GDM1 (cell line): Measurements from ENCODE around the gene JDP2.

Experiments
- DNase-seq: peaks from one replicate; lab custom pipeline; 2025; lab: John Stamatoyannopoulos, UW

Gene JDP2

DNA sequence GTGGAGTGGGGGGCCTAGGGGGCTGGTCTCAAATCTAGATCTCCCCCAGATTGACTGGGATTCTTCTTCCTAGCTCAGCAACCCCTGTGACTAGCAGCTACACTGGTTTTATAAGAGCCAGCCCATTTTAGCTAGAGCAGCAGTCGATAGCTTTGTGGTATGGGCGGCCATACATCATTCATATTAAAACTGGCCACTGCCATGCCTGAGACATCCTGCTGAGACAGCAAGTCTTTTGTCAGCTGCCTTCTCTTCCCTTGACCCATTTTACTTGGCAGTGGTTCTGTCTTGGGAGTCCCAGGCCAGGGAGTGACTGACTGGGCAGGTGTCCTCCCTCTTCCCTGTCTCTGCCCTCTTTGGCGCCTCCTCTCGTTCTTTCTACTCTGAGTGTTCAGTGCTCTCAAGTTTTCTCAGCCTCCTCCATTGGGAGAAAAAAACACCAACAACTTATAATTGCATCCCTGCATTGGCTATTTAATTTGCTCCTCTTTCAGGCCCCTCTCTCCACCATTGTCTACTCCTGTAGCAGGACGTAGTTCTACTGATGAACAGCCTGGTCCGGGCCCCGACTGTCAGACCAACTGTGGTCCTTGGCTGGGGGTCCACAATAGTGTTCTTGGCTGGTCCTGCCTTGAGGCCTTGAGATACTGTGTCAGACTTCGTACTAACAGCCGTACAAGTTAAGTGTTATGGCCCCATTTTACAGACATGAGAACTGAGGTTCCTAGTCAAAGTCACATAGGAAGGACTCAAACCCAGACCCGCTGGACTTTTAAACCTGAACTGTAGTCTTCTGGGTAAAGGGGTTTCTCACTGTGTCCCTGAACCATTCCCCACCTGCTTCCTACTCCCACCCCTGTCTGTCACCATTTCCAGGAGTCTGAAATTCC is 18.3 kb upstream of the JDP2 start:
- no peak for DNase-seq

DNA sequence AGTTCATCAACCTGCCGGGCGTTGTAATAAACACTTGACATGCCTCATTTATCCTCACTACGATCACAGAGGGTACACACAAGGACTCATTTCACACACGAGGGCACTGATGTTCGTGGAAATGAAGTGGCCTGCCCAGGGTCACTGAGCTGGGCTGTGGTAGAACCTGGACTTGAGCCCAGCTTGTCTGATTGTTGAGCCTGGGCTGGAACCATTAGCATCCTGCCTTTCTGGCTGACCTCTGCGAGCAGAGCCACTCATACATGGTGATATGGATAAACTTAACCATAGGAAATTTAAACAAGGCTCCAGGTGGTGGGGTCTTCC is 16.6 kb upstream of the JDP2 start:
- DNase-seq = no peak

DNA sequence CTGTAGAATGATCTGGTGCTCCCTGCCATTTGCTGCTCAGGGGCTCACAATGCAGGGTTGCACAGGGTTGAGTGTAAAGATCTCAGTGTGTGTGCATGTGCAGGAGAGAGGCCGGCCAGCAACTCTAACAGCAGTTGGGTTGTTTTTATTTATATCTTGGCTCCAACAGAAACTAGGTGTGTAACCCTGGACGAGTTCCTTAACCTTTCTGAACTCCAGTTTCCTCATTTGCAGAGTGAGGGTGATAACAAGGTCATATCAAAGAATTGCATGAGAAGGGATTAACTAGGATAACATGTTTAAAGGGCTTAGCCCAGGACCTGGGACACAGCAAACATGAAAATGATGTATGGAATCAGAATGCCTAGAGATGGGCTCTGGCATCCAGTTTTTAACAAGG is 14.8 kb upstream of the JDP2 start:
- DNase-seq = no peak

DNA sequence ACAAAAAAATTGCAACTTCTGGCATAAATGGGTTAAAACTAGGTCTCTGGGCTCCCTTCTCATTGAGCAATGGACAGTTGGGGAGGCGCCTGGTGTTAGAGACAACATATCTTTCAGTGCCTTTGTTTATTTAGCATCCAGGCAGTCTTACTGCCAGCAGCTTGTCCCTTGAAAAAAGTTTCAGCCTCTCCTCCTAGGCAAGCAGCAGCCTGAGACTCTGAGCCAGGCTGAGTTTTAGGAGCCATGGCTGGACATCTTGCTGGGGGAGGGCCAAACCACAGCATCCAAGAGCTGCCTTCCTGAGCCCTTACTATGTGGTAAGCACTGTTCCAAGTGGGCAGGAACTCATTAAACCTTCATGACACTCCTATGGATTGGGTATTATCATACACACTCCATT is 10.1 kb upstream of the JDP2 start:
- peak; percentile 50 for DNase-seq

DNA sequence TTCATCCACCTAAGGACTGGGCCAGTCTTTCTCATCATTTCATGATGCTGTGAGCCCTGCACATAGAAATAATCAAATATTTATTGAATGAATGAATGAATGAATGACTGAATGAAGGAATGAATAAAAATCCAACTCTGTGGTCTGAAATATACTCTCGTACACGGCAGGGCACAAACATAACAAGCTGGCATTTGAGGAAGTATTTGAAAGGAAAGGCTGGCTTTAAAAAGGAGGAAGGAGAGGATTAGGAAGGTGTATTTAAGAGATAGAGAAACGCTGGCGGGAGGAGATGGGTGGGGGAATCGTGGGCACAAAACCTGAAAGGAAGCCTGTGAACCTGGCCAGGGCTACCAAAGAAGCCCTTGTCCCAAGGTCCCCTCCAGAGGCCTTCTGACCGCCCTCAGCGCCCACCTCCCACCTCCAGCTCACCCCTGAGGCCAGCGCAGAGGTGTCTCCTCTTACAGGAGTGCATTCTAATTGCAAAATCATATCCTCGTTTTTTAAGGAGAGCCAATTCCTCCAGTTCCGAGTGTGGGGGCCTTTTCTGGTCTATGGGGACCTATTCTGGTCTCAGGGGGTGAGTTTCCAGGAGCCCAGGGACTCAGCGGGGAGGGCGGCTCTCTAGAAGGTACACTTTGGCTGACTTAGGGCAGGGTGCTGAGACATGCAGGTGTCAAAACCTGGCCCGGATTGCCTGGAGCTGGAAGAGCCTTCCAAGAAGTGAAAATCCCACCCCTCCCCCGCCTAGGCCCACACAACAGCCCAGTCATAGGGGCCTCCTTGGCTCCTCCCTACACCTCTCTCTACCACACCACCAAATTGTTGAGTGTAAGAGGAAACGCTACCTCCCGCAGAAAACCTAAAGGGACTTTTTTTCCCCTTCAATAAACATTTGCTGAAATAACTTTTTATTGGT is 8.7 kb upstream of the JDP2 start:
- peak; percentile 84 for DNase-seq

DNA sequence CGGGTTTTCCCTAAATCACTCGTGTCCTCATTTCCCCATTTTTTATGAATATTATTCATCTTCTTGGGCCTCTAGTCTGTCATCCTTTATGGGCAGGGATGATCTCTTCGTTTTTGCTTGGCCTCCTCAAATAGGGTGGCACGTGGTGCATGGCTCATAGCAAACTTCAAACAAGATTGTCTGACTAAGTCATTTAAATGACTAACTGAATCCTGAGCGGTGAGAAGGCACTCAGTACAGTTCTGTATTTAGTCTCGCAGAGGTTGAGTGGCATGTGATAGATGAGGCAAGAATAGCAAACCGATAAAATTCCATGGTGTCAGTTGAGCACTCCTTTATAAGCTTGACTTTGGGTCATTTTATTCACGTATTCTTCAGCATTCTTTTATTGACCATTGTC is 5.7 kb upstream of the JDP2 start:
- DNase-seq = no peak

DNA sequence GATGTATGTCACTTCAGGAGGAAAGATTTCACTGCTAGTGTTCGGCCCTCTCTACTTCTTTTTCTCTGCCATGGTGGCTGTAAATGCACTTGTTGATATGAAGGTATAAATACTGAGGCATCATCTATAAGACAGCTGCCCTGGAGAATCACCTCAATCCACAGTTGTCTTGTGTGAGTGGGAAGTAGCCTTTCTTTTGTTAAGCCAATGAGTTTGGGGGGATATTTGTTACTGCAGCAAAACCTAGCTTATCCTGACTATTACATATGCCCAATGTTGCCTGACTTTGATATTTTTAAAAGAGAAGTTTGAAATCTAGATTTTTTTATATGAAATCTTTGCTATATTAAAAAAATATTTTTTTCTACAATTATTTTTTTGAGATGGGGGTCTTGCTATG is 3.3 kb upstream of the JDP2 start:
- no peak for DNase-seq

DNA sequence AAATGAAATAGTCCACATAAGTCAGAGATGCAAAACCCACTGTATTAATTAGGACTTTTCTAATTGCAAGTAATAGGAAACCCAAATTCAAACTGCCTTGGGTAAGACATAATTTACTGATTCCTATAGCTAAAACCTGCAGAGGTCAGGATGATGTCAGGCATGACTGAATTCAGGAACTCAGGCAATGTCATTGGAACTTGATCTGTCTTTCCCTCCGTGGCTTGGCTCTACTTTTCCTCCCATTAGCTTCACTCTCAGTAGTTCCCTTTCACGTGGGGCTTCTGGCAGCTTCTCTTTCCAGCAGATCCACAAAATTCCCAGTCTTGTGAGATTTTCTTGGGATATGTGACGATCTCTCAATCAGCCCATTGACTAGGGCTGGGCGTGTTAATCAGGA is 2.4 kb upstream of the JDP2 start:
- DNase-seq = no peak

DNA sequence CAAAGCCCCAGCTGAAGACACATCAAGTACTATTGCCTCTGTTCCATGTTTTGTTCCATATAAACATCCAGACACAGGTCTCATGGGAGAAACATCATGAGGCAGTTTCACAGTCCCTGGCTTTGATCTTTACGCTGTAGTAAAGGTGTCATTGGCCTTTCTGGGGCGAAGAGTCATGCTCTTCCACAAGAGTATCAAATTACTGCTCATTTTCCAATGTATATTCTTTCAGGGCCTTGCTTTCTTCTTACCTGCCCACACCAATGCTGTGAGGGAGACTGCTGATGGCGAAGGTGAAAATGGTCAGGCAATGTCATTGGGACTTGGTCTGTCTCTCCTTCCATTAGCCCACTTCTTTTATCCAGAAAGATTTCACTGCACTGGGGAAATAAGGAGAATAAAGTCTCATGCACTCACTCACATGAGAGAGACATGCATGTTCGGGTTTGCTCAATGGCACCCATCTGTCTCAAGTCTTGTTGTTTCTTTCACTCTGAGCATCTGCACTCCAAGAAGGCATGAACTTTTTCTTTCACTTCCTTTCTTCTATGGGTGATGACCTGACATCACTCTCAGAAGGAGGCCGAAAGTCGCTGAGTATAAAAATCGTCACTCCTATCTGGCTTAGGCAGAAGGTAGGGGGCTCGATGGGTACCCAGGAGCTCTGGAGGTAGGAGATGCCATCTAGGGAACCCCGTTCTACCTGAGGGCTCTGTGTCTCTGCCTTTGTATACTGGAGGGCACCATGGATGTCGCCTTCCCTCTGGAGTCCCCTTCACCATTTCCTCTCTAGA is 1.3 kb upstream of the JDP2 start:
- DNase-seq = no peak

DNA sequence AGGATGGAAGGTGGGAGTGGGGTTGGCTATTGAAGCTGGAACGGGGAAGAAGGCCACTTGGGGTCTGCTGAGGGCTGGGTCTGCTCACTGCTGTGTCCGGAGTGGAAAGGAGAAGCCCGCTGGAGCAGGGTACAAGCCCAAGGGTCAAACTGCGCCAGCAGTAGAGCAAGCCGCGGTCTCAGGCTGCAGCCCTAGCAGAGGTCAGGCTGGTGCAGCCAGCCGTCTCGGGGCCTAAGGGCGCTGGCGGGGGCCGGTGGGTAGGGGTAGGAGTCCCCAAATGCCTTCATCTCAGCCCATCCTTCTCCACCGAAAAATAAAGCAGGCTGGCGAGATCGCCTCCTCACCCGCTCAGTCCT is 718 bp upstream of the JDP2 start:
- no peak for DNase-seq

DNA sequence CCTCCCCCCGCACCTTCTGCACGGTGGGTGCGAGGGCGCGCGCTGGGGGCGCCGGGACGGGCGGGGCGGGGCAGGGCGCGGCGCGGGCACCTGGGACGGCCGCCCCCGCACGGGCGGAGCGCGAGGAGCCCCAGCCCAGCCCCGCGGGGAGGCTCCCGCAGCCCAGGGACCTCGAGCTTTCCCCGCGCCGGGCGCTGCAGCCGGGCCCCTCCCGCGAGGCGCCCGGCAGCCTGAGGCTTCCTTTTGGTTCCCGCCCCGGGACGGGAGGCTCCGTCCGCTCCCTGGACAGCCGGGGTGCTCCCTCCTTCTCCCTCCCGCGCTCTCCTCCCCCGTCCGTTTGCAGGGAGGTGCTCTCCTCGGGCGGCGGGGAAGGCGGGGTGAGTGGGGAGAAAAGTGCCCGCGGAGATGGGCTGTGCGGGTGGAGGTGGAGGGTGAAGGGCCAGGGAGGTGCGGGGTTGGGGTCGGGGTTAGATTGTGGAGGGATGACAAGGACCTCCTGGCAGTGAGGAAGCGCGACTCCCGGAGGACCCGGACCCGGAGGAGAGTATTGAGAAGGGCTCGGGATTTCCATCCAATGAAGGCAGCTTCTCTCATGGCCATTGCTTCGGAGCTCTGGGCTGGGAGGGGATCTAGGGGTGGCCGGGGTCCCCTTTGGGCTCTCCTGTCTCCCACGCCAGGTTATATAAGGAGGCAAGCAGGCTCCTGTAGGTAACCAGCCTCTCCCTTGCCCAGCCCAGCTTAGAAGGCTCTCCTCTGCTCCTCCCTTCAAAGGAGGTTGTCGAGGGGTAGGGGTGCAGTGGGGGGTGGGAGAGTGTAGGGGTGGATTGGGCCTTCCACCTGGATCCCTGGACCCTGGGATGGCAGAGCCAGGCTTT is 645 bp downstream of the JDP2 start:
- no peak for DNase-seq

DNA sequence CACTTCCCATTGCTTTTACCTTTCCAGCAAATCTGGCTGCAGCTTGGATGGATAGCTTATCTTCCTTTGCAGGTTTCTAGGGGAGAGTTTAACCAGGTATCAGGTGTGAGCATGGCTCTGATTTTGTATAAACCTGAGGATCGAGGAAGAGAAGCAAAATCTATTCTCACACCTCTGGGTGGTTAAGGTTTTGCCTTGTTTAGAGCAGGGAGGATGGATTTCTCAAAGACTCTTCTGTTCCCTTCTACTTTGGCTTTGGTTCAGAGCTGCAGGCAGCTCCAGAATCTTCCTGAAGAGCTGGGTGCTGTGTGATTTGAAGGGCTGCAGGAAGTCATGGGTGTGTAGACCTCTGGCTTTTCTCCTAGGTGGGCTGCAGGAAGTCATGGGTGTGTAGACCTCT is 1.7 kb downstream of the JDP2 start:
- no peak for DNase-seq

DNA sequence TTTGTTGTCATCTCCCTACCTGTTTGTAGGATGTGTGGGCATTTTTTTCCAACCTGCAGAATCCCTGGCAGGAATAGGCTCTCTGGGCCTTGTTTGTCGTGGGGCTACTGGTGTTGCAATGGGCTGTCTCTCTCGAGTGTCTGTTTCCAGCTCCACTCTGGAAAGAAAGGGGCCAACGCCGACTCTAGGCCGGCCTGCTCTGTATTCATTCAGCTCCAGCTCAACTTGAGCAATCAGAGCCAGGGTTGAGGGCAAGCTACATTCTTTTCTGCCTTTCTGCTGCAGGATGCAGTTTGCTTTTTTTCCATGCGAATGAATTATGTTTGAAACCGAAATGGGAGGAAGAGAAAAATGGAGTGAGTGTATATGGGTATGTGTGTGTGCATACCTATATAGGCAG is 2.3 kb downstream of the JDP2 start:
- DNase-seq = no peak

DNA sequence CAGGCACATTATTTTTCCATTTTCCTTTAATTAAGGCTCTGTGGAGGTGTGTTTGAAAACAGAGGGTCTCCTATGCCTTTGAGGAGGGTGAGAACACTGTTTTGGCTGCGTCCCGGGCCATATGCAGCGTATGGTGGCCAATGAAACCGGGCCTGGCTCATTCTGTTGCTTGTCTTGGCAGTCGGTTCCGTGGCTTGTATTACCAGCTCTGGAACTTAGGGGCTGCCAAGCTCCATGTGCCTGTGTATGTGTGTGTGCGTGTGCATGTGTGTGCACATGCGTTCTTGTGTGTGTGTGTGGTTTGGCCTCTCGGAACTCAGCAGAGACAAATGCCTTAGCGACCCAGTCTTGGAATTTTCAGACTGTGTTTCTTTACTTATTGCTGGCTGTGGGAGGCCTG is 2.7 kb downstream of the JDP2 start:
- DNase-seq = no peak

DNA sequence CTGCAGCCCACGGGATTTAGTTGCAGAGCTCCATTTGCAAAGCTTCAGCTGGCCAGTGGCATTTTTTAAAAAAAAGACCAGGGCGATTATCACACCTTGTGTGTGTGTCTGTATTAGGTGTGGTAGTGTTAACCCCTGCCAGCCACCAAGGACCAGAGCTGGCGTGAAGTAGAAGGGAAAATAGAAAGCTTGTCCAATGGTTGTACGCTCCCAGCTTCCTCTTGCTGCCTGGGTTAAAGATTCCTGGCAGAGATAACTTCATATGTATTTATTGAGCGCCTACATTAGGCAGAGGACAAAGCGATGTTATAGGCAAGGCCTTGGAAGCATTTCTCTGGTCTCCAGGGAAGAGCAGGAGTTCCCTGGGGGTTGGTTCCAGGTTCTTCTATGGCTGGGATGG is 3.2 kb downstream of the JDP2 start:
- DNase-seq = no peak

DNA sequence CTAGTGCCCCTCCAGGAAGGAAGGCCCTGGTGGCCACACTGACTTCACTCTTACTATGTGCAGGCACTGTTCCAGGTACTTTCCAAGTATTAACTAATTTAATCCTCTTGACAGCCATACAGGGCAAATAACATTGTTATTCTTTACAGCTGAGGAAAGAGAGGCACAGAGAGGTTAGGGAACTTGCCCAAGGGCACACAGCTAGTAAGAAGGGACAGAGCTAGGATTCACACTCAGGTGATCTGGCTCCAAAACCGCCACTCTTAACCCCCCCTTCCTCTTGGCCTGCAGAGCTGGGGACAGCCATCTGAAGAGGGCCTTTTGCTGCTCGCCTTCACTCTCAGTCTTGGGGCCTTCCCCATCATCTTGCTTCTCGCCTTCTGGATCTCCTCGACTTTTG is 4.0 kb downstream of the JDP2 start:
- DNase-seq = no peak

DNA sequence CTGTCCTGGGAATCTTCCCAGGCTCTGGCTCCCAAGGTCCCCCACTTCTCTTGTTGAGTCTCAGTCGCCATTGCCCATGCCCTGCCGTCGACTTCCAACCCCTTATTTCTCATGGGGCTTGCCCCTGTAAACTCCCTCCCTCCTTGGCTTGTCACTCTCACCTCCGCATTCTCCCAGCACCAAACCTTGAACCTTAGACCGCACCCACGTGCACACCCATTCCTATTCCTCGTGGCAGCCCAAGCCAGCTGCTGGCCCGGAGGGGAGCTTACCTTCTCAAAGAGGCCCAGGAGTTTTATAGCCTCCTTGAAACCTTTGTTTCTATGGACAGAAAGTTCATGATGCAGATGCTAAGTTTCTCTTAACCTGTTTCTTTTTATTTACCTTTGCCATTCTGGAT is 4.6 kb downstream of the JDP2 start:
- no peak for DNase-seq

DNA sequence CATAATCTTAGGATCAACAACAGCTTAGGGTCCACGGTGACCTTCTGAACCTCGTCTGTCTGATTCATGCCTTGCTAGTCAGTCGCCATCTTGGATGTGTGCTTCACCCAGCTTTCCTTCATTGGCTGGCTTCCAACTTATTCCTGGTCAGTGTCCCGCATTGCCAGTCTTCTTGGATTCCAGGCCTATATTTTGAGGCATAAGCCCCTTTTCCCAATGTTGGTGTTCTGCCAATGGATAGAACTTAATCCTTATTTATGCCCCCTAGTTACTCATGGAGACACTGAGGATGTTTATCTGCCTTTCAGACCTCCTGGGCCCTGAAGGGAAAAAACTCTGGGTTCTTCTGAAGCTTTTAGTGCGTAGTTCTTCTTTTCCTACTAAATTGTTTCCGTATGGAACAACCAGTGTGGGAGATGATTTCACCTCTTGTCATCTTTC is 5.8 kb downstream of the JDP2 start:
- DNase-seq = no peak

DNA sequence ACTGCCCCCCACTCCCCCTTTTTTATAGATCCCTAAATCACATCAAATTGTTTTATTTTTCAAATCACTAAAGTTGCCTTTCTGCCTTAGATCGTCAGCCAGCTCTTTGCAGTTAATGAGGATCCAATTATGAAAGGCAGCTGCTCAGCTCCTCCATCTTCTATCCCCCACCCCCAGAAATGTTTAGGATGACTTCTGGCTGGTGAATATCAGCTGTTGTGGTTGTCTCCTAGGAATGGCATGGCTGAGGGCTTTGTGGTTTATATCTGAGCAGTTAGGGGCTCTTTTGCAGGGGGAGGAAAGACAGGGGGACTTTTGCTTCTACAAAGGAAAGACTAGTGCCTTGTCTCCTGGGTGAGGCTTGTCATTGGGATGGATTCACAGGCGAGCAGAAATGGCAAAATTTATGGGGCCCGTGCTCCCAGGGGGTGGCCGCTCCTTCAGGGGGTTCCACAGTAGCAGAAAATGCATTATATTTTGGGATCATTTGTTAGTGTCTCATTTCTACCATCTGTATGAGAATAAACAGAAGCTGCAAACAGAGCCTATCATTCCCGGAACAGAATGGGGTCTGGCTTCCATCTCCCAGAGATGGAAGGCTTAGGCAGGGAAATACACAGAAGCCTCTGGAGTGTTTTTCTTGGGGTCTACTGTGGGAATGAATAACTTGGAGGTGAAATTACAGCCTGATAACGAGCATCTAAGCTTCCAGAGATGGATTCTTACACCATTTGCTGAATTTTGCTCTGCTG is 6.5 kb downstream of the JDP2 start:
- no peak for DNase-seq

DNA sequence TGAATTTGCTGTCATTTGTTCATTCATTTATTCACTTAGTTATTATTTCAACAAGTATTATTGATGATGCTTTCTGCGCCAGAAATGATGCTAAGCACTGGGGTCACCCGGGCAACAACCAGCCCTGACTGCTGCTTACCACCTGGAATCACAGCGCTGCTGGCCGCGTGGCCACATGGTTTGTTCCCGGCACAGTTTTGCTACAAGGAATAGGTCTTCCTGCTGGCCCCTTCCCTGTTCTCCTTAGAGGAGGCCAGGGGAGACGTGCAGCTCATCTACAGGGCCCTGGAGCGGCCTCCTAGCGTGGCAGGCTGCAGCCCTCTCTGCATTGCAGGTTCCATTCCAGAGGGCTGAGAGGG is 7.0 kb downstream of the JDP2 start:
- DNase-seq = no peak

DNA sequence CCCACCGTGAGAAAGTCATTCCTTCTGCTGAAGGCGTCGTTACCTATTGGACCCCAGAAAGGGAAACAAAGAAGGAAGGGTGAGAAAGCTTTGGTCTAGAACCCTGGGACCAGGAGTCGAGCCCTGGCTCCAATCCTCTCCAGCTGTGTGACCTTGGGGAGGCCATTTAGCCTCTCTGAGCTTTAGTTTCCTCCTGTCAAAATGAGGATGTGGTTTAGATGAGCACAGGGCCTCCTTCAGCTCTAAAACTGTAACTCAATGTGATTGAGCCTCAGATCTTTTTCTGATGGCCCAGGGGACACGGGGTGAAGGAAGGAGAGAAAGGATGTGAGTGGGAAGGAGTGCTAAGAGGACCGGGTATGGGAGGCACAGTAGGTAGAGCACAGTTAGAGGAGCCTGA is 7.7 kb downstream of the JDP2 start:
- DNase-seq = no peak
